SH-SY5Y (cell line): ENCODE data around the gene LRBA.

Experiments
- GATA2 ChIP-seq: IDR thresholded peaks from 2 replicates; pipeline ENCODE4 v1.6.1; 2011; ENCODE audit warnings: mild to moderate bottlenecking, low read depth, low read length
- GATA3 ChIP-seq: IDR thresholded peaks from 2 replicates; pipeline ENCODE4 v1.6.1; 2011; ENCODE audit warnings: low read depth, mild to moderate bottlenecking, low read length, moderate library complexity

DNA sequence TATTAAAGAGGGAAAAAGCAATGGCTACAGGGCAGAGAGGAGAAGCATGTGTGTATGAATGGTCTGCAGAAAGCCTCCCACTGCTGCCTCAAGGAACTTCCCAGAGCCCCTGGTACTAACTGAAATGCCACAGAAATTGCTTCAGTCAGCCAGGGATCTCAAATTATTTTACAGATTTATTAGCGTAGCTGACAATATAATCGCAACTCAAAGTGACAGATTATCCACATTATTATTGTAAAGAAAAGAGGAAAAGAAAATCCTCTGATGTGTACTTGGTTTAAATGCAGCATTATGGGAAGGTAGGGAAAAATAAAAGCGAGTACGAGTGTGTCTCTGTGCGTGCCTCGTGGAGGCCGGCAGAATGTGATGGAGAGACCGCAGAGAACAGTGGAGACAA, 734.1 kb downstream of the LRBA start:
- no peak for TF ChIP-seq GATA2
- TF ChIP-seq GATA3 = no peak
